ENCODE data around the gene LRRC4B. TPM values are rescaled to one million over a fixed set of nuclear protein-coding genes. Genes with fewer than 3 reads are reported as not detected.

Gene LRRC4B
- total RNA-seq, 2 donors from 2014 or later, result 2.3 to 7.0 TPM

DNA sequence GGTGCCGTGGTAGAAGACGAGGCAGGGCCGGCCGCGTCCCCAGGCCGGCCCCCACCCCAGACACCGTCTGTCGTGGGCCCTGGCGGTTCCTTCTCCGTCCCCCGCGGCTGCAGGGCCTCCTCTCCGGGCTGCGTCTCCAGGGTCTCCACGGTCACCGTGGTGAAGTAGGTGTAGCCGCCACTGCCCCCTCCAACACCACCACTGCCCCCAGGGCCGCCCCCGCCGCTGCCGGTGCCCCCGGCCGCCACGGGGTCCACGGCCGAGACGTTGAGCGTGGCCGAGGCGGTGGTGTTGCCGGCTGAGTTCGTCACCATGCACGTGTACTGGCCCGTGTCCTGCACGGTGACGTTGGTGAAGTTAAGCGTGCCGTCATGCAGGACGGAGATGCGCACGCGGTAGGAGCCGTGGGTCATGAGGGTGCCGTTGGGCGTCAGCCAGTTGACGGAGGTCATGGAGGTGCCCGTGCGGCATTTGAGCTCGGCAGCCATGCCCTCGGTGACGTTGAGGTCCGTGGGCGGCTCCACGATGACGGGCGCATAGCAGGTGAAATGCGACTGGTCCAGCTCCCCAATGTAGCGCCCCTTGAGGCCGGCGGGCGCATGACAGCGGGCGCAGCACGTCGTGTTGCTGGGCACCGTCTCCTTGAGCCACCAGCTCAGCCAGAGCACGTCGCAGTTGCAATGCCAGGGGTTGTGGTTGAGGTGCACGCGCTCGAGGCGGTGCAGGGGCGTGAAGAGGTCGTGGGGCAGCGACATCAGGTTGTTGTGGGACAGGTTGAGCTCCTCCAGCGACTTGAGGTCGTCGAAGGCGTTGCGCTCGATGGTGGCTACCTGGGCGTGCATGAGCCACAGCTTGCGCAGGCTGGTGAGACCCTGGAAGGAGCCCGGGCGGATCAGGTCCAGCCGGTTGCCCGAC is 49.9 kb downstream of the LRRC4B start:
- peaks cover 5% of the 10 kb centered on the region for H3K9me3 Mint-ChIP-seq
- H3K4me3 ChIP-seq (ENCODE audit: low read length), result no peak overlapping the region
- H3K27me3 Mint-ChIP-seq (ENCODE audit: insufficient read depth), result peaks cover 38% of the 10 kb centered on the region
- H3K4me1 ChIP-seq (ENCODE audit: control insufficient read depth, insufficient read depth, low read length), result no peaks in the 10 kb centered on the region
- DNase-seq, result peak; percentile 81
- H3K9ac ChIP-seq (ENCODE audit: extremely low read depth, low read length, poor library complexity, severe bottlenecking), result no peak overlapping the region
- H3K4me1 Mint-ChIP-seq, result no peaks in the 10 kb centered on the region
- H3K36me3 ChIP-seq (ENCODE audit: control insufficient read depth, insufficient read depth, low read length), result no peaks in the 10 kb centered on the region
- H3K27ac ChIP-seq (ENCODE audit: low read depth, low read length), result no peak overlapping the region
- H3K36me3 Mint-ChIP-seq (ENCODE audit: low read depth), result no peaks in the 10 kb centered on the region
- H3K9me3 ChIP-seq (ENCODE audit: control insufficient read depth, low read length), result no peaks in the 10 kb centered on the region
- TF ChIP-seq, protein P1, sequence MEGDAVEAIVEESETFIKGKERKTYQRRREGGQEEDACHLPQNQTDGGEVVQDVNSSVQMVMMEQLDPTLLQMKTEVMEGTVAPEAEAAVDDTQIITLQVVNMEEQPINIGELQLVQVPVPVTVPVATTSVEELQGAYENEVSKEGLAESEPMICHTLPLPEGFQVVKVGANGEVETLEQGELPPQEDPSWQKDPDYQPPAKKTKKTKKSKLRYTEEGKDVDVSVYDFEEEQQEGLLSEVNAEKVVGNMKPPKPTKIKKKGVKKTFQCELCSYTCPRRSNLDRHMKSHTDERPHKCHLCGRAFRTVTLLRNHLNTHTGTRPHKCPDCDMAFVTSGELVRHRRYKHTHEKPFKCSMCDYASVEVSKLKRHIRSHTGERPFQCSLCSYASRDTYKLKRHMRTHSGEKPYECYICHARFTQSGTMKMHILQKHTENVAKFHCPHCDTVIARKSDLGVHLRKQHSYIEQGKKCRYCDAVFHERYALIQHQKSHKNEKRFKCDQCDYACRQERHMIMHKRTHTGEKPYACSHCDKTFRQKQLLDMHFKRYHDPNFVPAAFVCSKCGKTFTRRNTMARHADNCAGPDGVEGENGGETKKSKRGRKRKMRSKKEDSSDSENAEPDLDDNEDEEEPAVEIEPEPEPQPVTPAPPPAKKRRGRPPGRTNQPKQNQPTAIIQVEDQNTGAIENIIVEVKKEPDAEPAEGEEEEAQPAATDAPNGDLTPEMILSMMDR (conservative IDR thresholded peaks at IDR 0.05), result peak; percentile 66
- H3K27ac Mint-ChIP-seq, result no peak overlapping the region
- 93 to 95% methylated on average over 67 to 84 of the region's 87 CpGs for WGBS, 2 experiments (ENCODE audit: insufficient coverage in 1 of 2, insufficient read length in 1 of 2)
- H3K4me3 Mint-ChIP-seq, result no peak overlapping the region
- H3K27me3 ChIP-seq (ENCODE audit: control insufficient read depth, insufficient read depth, low read length, poor library complexity, severe bottlenecking), result no peaks in the 10 kb centered on the region

DNA sequence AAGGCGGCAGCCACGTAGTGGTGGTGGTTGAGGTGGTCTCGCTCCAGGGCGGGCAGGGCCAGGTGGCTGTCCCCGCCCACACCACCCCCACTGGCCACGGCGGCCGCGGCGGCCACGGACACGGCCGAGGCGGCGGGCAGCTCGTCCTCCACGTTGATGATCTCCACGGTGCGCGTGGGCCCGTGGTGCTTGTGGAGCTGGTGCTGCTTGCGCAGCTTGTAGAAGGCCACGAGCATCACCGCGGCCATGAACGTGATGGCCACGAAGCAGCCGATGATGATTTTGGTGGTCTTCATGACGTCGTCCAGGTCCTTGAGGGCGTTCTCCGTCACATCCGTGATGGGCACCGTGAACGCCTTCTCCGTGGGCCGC is 50.5 kb downstream of the LRRC4B start:
- Histone ChIP-seq H3K27me3 (ENCODE audit: control insufficient read depth, insufficient read depth, low read length, poor library complexity, severe bottlenecking) (no peaks in the 10 kb centered on the region), H3K27ac (ENCODE audit: low read depth, low read length) (no peak overlapping the region), H3K4me3 (ENCODE audit: low read length) (no peak overlapping the region), H3K36me3 (ENCODE audit: control insufficient read depth, insufficient read depth, low read length) (no peaks in the 10 kb centered on the region), H3K9ac (ENCODE audit: extremely low read depth, low read length, poor library complexity, severe bottlenecking) (no peak overlapping the region), H3K4me1 (ENCODE audit: control insufficient read depth, insufficient read depth, low read length) (no peaks in the 10 kb centered on the region), H3K9me3 (ENCODE audit: control insufficient read depth, low read length) (no peaks in the 10 kb centered on the region)
- 89 to 95% methylated on average over 24 to 37 of the region's 37 CpGs for WGBS, 2 experiments (ENCODE audit: insufficient coverage in 1 of 2, insufficient read length in 1 of 2)
- TF ChIP-seq, protein P1 (conservative IDR thresholded peaks at IDR 0.05), result no peak
- peak; percentile 33 for DNase-seq
- Mint-ChIP-seq H3K27me3 (ENCODE audit: insufficient read depth) (peaks cover 44% of the 10 kb centered on the region), H3K27ac (no peak overlapping the region), H3K36me3 (ENCODE audit: low read depth) (no peaks in the 10 kb centered on the region), H3K9me3 (peaks cover 5% of the 10 kb centered on the region), H3K4me3 (no peak overlapping the region), H3K4me1 (no peaks in the 10 kb centered on the region)

DNA sequence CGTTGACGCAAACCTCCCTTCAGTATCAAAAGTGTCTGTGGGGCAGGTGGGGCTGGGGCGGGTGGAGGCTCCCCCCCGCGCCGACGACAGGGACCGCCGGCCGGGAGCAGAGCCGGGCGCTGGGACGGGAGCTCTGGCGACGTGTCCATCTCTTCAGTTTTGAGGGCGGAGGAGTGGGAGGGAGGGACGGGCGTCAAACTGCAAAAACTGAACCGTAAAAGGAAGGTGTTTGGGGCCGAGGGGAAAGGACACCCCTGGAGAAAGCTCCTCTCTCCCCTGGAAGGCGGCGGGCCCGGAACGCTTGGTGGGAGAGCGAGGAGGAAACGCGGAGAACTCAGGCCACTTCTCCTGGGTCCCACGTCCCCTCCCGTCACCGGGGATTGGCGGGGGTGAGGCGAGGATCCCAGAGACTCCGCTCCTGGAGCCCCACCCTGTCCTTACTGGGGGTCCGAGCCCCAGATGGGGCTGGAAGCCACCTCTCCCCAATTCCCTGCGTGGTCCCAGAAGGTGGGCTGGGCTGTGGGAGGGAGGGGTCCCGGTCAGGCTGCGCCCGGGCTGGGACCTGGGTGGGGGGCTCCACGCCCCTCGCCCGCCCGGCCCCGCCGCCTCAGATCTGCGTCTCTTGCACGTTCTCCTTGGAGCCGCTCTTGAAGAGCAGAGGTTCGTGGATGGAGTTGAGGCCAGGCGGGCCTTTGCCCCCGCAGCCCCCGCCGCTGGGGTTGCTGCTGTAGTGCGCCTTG is 51.1 kb downstream of the LRRC4B start:
- TF ChIP-seq, protein P1 (conservative IDR thresholded peaks at IDR 0.05), result no peak
- no peak overlapping the region for H3K9ac ChIP-seq (ENCODE audit: extremely low read depth, low read length, poor library complexity, severe bottlenecking)
- no peak overlapping the region for H3K27ac Mint-ChIP-seq
- no peak overlapping the region for H3K4me3 Mint-ChIP-seq
- no peak overlapping the region for H3K4me3 ChIP-seq (ENCODE audit: low read length)
- H3K4me1 ChIP-seq (ENCODE audit: control insufficient read depth, insufficient read depth, low read length), result no peaks in the 10 kb centered on the region
- no peaks in the 10 kb centered on the region for H3K9me3 ChIP-seq (ENCODE audit: control insufficient read depth, low read length)
- 95 to 97% methylated on average over 22 to 53 of the region's 53 CpGs for WGBS, 2 experiments (ENCODE audit: insufficient coverage in 1 of 2, insufficient read length in 1 of 2)
- H3K4me1 Mint-ChIP-seq, result no peaks in the 10 kb centered on the region
- no peaks in the 10 kb centered on the region for H3K36me3 Mint-ChIP-seq (ENCODE audit: low read depth)
- H3K36me3 ChIP-seq (ENCODE audit: control insufficient read depth, insufficient read depth, low read length), result no peaks in the 10 kb centered on the region
- DNase-seq, result no peak
- H3K9me3 Mint-ChIP-seq, result peaks cover 5% of the 10 kb centered on the region
- H3K27me3 Mint-ChIP-seq (ENCODE audit: insufficient read depth), result peaks cover 44% of the 10 kb centered on the region
- H3K27ac ChIP-seq (ENCODE audit: low read depth, low read length), result no peak overlapping the region
- H3K27me3 ChIP-seq (ENCODE audit: control insufficient read depth, insufficient read depth, low read length, poor library complexity, severe bottlenecking), result no peaks in the 10 kb centered on the region

Measured in endodermal cell (in vitro differentiated cells).